Vagina (tissue), 2 donors: ENCODE measurements around the gene CD200R1L. TPM values are rescaled to one million over a fixed set of nuclear protein-coding genes. Genes with fewer than 3 reads are reported as not detected.

ENCODE experiments used
- DNase-seq, 2 donors: peaks; one replicate each; pipeline ENCODE4 v3.0.0-alpha.2; 2017; ENCODE audit errors: extremely low spot score in 2 of 2
- H3K27ac ChIP-seq: fragments of 200-600 bp; sonication (generic); one replicate; pipeline ENCODE4 v1.5.1; 2019
- H3K27me3 ChIP-seq: fragments of 200-600 bp; sonication (generic); one replicate; pipeline ENCODE4 v1.5.1; 2019
- H3K36me3 ChIP-seq, 2 donors: fragments of 200-600 bp; sonication (generic); one replicate each; pipeline ENCODE4 v1.5.1; 2017 to 2019
- H3K4me1 ChIP-seq: fragments of 200-600 bp; sonication (generic); one replicate; pipeline ENCODE4 v1.5.1; 2019
- H3K4me3 ChIP-seq, 2 donors: fragments of 200-600 bp; sonication (generic); 1 replicate in 1 of 2; 2 replicates in 1 of 2; pipeline ENCODE4 v1.5.1; 2016 to 2019
- H3K9me3 ChIP-seq: fragments of 200-600 bp; sonication (generic); one replicate; pipeline ENCODE4 v1.5.1; 2019
- POLR2A ChIP-seq, 2 donors: fragments of 450-650 bp; IDR thresholded peaks; one replicate each; pipeline ENCODE4 v1.6.1; 2017; ENCODE audit warnings: antibody characterized with exemption in 2 of 2, mild to moderate bottlenecking in 2 of 2, moderate library complexity in 2 of 2
- POLR2AphosphoS5 ChIP-seq, 2 donors: sonication (generic); formaldehyde crosslinking; IDR thresholded peaks; one replicate each; pipeline ENCODE4 v1.9.0; 2017; ENCODE audit warnings: antibody characterized with exemption in 2 of 2, mild to moderate bottlenecking in 2 of 2, low read depth in 1 of 2; ENCODE audit not compliant: insufficient read depth in 1 of 2
- intact Hi-C: fragments of 100-400 bp; cut with DNase I; formaldehyde crosslinking; loops from one replicate; pipeline ENCODE4 v1.15.1; 2023
- total RNA-seq: library from RNA; depleted of rRNA; stranded (reverse); fragments of >200 nt; gene quantifications from one replicate; pipeline ENCODE4 v1.2.3, GENCODE V29; 2016
- TF ChIP-seq, protein P1 (sequence below), 3 experiments: fragments of 450-650 bp in 2 of 3; fragments of 200-600 bp in 1 of 3; sonication (generic) in 1 of 3; IDR thresholded peaks; one replicate each; pipeline ENCODE4 v1.5.1; 2017 to 2019; ENCODE audit warnings: antibody characterized with exemption in 3 of 3, mild to moderate bottlenecking in 2 of 3, moderate library complexity in 2 of 3

The CD200R1L gene
- total RNA-seq, 1 donor from 2014 or later: not detected

DNA sequence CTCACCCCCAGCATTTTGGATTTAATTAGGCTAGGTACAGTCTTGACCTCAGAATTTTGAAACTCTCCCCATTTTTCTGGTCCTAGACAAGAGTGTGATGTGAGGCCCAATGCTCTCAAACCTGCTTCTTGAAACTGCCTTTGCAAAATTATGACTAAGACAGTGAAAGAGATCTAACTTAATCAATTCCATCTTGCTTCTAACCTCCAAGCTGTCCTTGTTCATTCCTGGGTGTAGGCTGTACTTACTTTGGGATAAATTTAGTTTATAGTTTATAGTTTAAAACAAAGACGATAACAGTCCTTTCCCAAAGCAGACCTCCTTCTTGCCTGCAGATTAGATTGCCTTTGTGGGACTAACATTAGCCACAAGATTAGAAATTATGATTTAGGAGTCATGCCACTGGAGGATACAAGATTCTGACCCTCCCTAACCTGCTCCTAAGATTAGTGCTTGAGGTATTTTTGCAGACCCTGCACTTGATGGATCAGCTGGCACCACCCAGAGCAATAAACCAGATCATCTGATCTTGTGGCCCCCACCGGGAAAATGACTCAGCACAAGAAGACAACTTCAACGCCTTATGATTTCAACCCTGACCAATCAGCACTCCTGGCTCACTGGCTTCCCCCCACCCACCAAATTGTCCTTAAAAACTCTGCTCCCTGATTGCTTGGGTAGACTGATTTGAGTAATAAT is 59.6 kb downstream of the CD200R1L start:
- H3K9me3 ChIP-seq: peaks cover 5% of the 10 kb centered on the region
- H3K36me3 ChIP-seq: no peaks in the 10 kb centered on the region
- TF ChIP-seq POLR2AphosphoS5 (IDR thresholded peaks at IDR 0.05; ENCODE audit: insufficient read depth in 1 of 2, low read depth in 1 of 2): no peak
- TF ChIP-seq, protein P1, sequence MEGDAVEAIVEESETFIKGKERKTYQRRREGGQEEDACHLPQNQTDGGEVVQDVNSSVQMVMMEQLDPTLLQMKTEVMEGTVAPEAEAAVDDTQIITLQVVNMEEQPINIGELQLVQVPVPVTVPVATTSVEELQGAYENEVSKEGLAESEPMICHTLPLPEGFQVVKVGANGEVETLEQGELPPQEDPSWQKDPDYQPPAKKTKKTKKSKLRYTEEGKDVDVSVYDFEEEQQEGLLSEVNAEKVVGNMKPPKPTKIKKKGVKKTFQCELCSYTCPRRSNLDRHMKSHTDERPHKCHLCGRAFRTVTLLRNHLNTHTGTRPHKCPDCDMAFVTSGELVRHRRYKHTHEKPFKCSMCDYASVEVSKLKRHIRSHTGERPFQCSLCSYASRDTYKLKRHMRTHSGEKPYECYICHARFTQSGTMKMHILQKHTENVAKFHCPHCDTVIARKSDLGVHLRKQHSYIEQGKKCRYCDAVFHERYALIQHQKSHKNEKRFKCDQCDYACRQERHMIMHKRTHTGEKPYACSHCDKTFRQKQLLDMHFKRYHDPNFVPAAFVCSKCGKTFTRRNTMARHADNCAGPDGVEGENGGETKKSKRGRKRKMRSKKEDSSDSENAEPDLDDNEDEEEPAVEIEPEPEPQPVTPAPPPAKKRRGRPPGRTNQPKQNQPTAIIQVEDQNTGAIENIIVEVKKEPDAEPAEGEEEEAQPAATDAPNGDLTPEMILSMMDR (IDR thresholded peaks at IDR 0.05): no peak
- TF ChIP-seq POLR2A (IDR thresholded peaks at IDR 0.05): no peak
- no peak overlapping the region for H3K4me3 ChIP-seq
- no peaks in the 10 kb centered on the region for H3K27me3 ChIP-seq
- intact Hi-C loops: no loop called here
- no peak overlapping the region for H3K27ac ChIP-seq
- no peak for DNase-seq
- H3K4me1 ChIP-seq: no peaks in the 10 kb centered on the region

GRCh38 chr3:112786002-112786590 is 60.6 kb downstream of the CD200R1L start:
- peaks cover 9% of the 10 kb centered on the region for H3K4me1 ChIP-seq
- peaks cover 5% of the 10 kb centered on the region for H3K9me3 ChIP-seq
- no peak overlapping the region for H3K4me3 ChIP-seq
- no peak for TF ChIP-seq POLR2A (IDR thresholded peaks at IDR 0.05)
- TF ChIP-seq, protein P1 (IDR thresholded peaks at IDR 0.05): no peak
- no peak for TF ChIP-seq POLR2AphosphoS5 (IDR thresholded peaks at IDR 0.05; ENCODE audit: insufficient read depth in 1 of 2, low read depth in 1 of 2)
- H3K27ac ChIP-seq: no peak overlapping the region
- no peak for DNase-seq
- no peaks in the 10 kb centered on the region for H3K36me3 ChIP-seq
- intact Hi-C loops: no loop called here
- H3K27me3 ChIP-seq: no peaks in the 10 kb centered on the region

DNA sequence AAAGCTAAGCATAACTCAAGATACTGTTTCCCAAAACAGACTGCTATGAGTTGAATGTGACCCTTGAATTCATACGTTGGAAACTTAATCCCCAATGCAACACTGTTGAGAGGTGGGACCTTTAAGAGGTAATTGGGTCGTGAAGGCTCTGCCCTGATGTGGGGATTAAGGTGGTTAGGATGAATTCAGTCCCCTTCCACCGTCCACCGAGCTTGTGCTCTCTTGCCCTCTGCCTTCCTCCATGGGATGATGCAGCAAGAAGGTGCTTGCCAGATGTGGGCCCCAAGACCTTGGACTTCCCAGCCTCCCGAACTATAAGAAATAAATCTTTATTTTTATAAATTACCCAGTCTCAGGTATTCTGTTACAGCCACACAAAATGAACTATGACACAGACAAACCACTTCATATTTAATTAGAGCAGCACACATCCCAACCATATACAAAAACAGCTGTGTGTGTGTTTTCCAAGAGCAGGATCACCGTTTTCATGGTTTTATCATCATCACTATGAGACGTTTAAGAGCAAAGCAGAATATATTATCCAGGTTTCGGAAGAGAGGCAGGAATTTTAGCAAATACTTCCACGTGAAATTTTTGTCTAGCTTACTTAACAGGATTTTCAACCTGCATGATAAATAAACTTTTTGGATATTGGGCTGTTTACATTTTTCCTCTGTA is 61.2 kb downstream of the CD200R1L start:
- Histone ChIP-seq H3K9me3 (peaks cover 5% of the 10 kb centered on the region), H3K27me3 (no peaks in the 10 kb centered on the region), H3K27ac (no peak overlapping the region), H3K4me3 (no peak overlapping the region), H3K36me3 (no peaks in the 10 kb centered on the region), H3K4me1 (peaks cover 15% of the 10 kb centered on the region)
- DNase-seq: no peak
- intact Hi-C loops: no loop called here
- TF ChIP-seq, protein P1 (IDR thresholded peaks at IDR 0.05): no peak
- no peak for TF ChIP-seq POLR2AphosphoS5 (IDR thresholded peaks at IDR 0.05; ENCODE audit: insufficient read depth in 1 of 2, low read depth in 1 of 2)
- TF ChIP-seq POLR2A (IDR thresholded peaks at IDR 0.05): no peak

- TF ChIP-seq POLR2A (IDR thresholded peaks at IDR 0.05) (no peak), POLR2AphosphoS5 (IDR thresholded peaks at IDR 0.05; ENCODE audit: insufficient read depth in 1 of 2, low read depth in 1 of 2) (no peak)
- TF ChIP-seq, protein P1 (IDR thresholded peaks at IDR 0.05): no peak
- Histone ChIP-seq H3K36me3 (no peaks in the 10 kb centered on the region), H3K9me3 (peaks cover 4% of the 10 kb centered on the region), H3K4me3 (no peak overlapping the region), H3K4me1 (peaks cover 43% of the 10 kb centered on the region), H3K27ac (no peak overlapping the region), H3K27me3 (no peaks in the 10 kb centered on the region)
- no peak for DNase-seq
- intact Hi-C loops: no loop called here
Measured at GRCh38 chr3:112782491-112782890, 64.2 kb downstream of the CD200R1L start.
